H9 (cell line): ENCODE measurements around the gene TP73. TPM values are rescaled to one million over a fixed set of nuclear protein-coding genes. Genes with fewer than 3 reads are reported as not detected.

Experiments used
- DNase-seq: peaks from one replicate; pipeline ENCODE4 v3.0.0-alpha.2; 2017
- H2AFZ ChIP-seq: one replicate; pipeline ENCODE4 v1.6.1; 2013; ENCODE audit warnings: mild to moderate bottlenecking, low read length, control low read depth, moderate library complexity
- H2AK5ac ChIP-seq: 2 replicates; pipeline ENCODE4 v1.6.1; 2013; ENCODE audit warnings: low read length, control low read depth, mixed read lengths; ENCODE audit not compliant: insufficient read length
- H2BK120ac ChIP-seq: one replicate; pipeline ENCODE4 v1.6.1; 2013; ENCODE audit warnings: low read depth, mild to moderate bottlenecking, low read length, control low read depth, inconsistent platforms; ENCODE audit not compliant: poor library complexity, severe bottlenecking
- H2BK12ac ChIP-seq: 2 replicates; pipeline ENCODE4 v1.6.1; 2013; ENCODE audit warnings: low read length, control low read depth, mixed read lengths, low read depth; ENCODE audit not compliant: insufficient read length
- H2BK15ac ChIP-seq: 2 replicates; pipeline ENCODE4 v1.6.1; 2013; ENCODE audit warnings: low read depth, low read length, control low read depth
- H2BK20ac ChIP-seq: one replicate; pipeline ENCODE4 v1.6.1; 2013; ENCODE audit warnings: low read depth, mild to moderate bottlenecking, low read length, control low read depth, inconsistent platforms; ENCODE audit not compliant: poor library complexity, severe bottlenecking
- H2BK5ac ChIP-seq: 2 replicates; pipeline ENCODE4 v1.6.1; 2013; ENCODE audit warnings: low read length, control low read depth, mixed read lengths; ENCODE audit not compliant: insufficient read length
- H3K14ac ChIP-seq: 2 replicates; pipeline ENCODE4 v1.6.1; 2013; ENCODE audit warnings: low read length, control low read depth; ENCODE audit not compliant: insufficient read depth
- H3K18ac ChIP-seq: 2 replicates; pipeline ENCODE4 v1.6.1; 2013; ENCODE audit warnings: low read depth, mild to moderate bottlenecking, mixed read lengths, low read length, control low read depth; ENCODE audit not compliant: insufficient read length
- H3K23ac ChIP-seq: 2 replicates; pipeline ENCODE4 v1.6.1; 2013; ENCODE audit warnings: low read length, control low read depth, mixed read lengths, low read depth; ENCODE audit not compliant: insufficient read length
- H3K23me2 ChIP-seq: 2 replicates; pipeline ENCODE4 v1.6.1; 2013; ENCODE audit warnings: low read depth, mild to moderate bottlenecking, mixed read lengths, low read length, control low read depth; ENCODE audit not compliant: insufficient read length, poor library complexity, severe bottlenecking
- H3K27ac ChIP-seq: 2 replicates; pipeline ENCODE4 v1.5.1; 2013; ENCODE audit warnings: low read length, control low read depth, mixed read lengths, low read depth; ENCODE audit not compliant: insufficient read length
- H3K27me3 ChIP-seq: 2 replicates; pipeline ENCODE4 v1.6.1; 2013; ENCODE audit warnings: low read length, control low read depth, inconsistent platforms; ENCODE audit not compliant: insufficient read depth
- H3K4ac ChIP-seq: 2 replicates; pipeline ENCODE4 v1.6.1; 2013; ENCODE audit warnings: low read depth, mild to moderate bottlenecking, control low read depth, inconsistent platforms, low read length, moderate library complexity
- H3K4me1 ChIP-seq: 2 replicates; pipeline ENCODE4 v1.6.1; 2013; ENCODE audit warnings: low read length, control low read depth, inconsistent platforms; ENCODE audit not compliant: insufficient read depth
- H3K4me2 ChIP-seq: 2 replicates; pipeline ENCODE4 v1.6.1; 2013; ENCODE audit warnings: low read length, control low read depth, mixed read lengths; ENCODE audit not compliant: insufficient read length, insufficient read depth
- H3K56ac ChIP-seq: 2 replicates; pipeline ENCODE4 v1.6.1; 2013; ENCODE audit warnings: low read depth, mild to moderate bottlenecking, mixed read lengths, low read length, control low read depth; ENCODE audit not compliant: insufficient read length
- H3K79me1 ChIP-seq: 2 replicates; pipeline ENCODE4 v1.6.1; 2013; ENCODE audit warnings: low read depth, mild to moderate bottlenecking, moderate library complexity, low read length, control low read depth, inconsistent platforms; ENCODE audit not compliant: insufficient read depth, poor library complexity, severe bottlenecking
- H3K79me2 ChIP-seq: 2 replicates; pipeline ENCODE4 v1.6.1; 2013; ENCODE audit warnings: low read length, control low read depth, inconsistent platforms; ENCODE audit not compliant: insufficient read depth
- H3K9ac ChIP-seq: 2 replicates; pipeline ENCODE4 v1.6.1; 2013; ENCODE audit warnings: low read length, control low read depth, mixed read lengths; ENCODE audit not compliant: insufficient read length; ENCODE audit errors: extremely low read depth
- H3K9me3 ChIP-seq: one replicate; pipeline ENCODE4 v1.6.1; 2013; ENCODE audit warnings: low read depth, low read length, inconsistent platforms; ENCODE audit not compliant: control insufficient read depth
- H3T11ph ChIP-seq: one replicate; pipeline ENCODE4 v1.6.1; 2013; ENCODE audit warnings: mild to moderate bottlenecking, low read length, control low read depth, inconsistent platforms
- H4K20me1 ChIP-seq: one replicate; pipeline ENCODE4 v1.6.1; 2013; ENCODE audit not compliant: control insufficient read depth, insufficient read length, insufficient read depth
- H4K5ac ChIP-seq: 2 replicates; pipeline ENCODE4 v1.6.1; 2013; ENCODE audit warnings: low read depth, mild to moderate bottlenecking, mixed read lengths, low read length, control low read depth; ENCODE audit not compliant: insufficient read length
- H4K8ac ChIP-seq: replicated peaks from 2 replicates; pipeline ENCODE4 v1.6.1; 2013; ENCODE audit warnings: low read length, control low read depth, mixed read lengths, low read depth; ENCODE audit not compliant: insufficient read length
- H4K91ac ChIP-seq: 2 replicates; pipeline ENCODE4 v1.6.1; 2013; ENCODE audit warnings: low read depth, mild to moderate bottlenecking, moderate library complexity, mixed read lengths, low read length, control low read depth; ENCODE audit not compliant: insufficient read length
- H3K27ac Mint-ChIP-seq, 3 experiments: 2 replicates in 2 of 3; 3 replicates in 1 of 3; pipeline ENCODE4 v1.8.0; 2020 to 2021; ENCODE audit warnings: mixed read lengths in 3 of 3, mild to moderate bottlenecking in 1 of 3, moderate library complexity in 1 of 3
- H3K27me3 Mint-ChIP-seq: 2 replicates; pipeline ENCODE4 v1.8.0; 2021; ENCODE audit warnings: low read depth, mild to moderate bottlenecking, moderate library complexity, mixed read lengths
- H3K36me3 Mint-ChIP-seq, 3 experiments: 2 replicates in 2 of 3; 3 replicates in 1 of 3; pipeline ENCODE4 v1.8.0; 2020 to 2021; ENCODE audit warnings: low read depth in 3 of 3, mixed read lengths in 3 of 3; ENCODE audit not compliant: insufficient read depth in 1 of 3
- H3K4me1 Mint-ChIP-seq, 2 experiments: 2 replicates each; pipeline ENCODE4 v1.8.0; 2020; ENCODE audit warnings: mixed read lengths in 2 of 2
- H3K4me3 Mint-ChIP-seq, 2 experiments: 2 replicates in 1 of 2; 3 replicates in 1 of 2; pipeline ENCODE4 v1.8.0; 2020 to 2021; ENCODE audit warnings: mild to moderate bottlenecking in 2 of 2, mixed read lengths in 2 of 2, moderate library complexity in 1 of 2
- H3K9me3 Mint-ChIP-seq, 2 experiments: 2 replicates in 1 of 2; 3 replicates in 1 of 2; pipeline ENCODE4 v1.8.0; 2020; ENCODE audit warnings: mild to moderate bottlenecking in 2 of 2, mixed read lengths in 2 of 2, moderate library complexity in 1 of 2
- CTCF ChIP-seq: fragments of 200-600 bp; sonication (generic); conservative IDR thresholded peaks from 3 replicates; pipeline ENCODE4 v1.8.0; 2021; ENCODE audit warnings: antibody characterized with exemption, mild to moderate bottlenecking
- WGBS: extraction: QIAGEN DNeasy Blood & Tissue Kit; methylation state at CpG from one replicate; pipeline ENCODE4 v1.1.7; 2013; ENCODE audit warnings: missing lambda C conversion rate, low lambda C conversion rate, mixed read lengths; ENCODE audit not compliant: insufficient read length; ENCODE audit errors: extremely low coverage; 5-methylcytosine and 5-hydroxymethylcytosine counted together
- total RNA-seq: library from RNA; stranded (reverse); gene quantifications from 2 replicates; pipeline ENCODE4 v1.2.1, GENCODE V29; 2021

The TP73 gene
- total RNA-seq, 1 experiment from 2014 or later = 4.7 TPM

DNA sequence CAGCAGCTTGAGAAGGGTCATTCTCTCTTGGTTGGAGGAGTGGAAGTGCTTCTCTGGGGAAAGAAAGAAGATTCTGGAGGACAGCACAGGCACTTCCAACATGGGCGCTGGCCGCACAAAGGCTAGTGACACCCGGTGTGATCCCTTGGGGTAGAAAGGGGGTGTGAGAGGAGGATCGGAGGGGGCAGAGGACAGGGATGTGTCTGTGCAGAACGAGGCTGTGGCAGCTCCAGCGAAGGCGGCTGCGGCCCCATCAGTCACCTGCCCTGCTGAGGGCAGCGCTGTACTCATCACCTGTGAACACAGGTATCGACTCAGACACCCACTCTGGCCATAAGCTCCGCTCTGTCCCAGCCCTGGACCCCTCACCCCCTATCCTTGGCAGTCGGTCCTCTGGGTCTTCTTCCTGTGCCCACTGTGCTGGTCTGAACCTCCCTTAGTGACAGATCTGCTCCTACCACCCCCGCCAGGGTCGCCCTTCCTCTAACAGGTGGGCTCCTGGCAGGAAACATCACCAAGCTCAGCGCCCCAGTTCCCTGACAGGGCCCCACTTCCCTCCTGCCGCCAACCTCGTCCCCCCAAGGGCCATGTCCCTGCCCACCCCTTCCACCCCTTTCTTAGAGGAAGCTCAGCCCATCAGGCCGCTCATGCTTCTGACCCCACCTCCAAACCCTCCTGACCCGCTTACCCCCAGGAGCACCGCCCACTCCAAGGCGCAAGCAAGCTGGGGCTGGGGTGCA lies 20.1 kb downstream of the TP73 start:
- H3K23ac ChIP-seq = no peak overlapping the region
- H3K14ac ChIP-seq = no peak overlapping the region; the same call in 1 of the 2 replicates
- no peak overlapping the region for H3T11ph ChIP-seq
- no peak overlapping the region for H2BK15ac ChIP-seq
- no peak overlapping the region for H3K18ac ChIP-seq
- H3K4me3 Mint-ChIP-seq = no peak overlapping the region
- WGBS = no CpG with 5 or more reads among the region's 21 CpGs
- H3K4me2 ChIP-seq = no peak overlapping the region
- H2BK20ac ChIP-seq = no peak overlapping the region
- peaks cover 30% of the 10 kb centered on the region for H3K27me3 Mint-ChIP-seq
- no peak for TF ChIP-seq CTCF
- no peak overlapping the region for H2BK12ac ChIP-seq
- H4K20me1 ChIP-seq = no peaks in the 10 kb centered on the region
- no peak overlapping the region for H3K9ac ChIP-seq
- H3K27ac ChIP-seq = no peak overlapping the region
- H3K9me3 ChIP-seq = no peaks in the 10 kb centered on the region
- no peaks in the 10 kb centered on the region; a peak in 1 of 7 replicates for H3K36me3 Mint-ChIP-seq
- H4K5ac ChIP-seq = no peak overlapping the region
- H3K4ac ChIP-seq = no peak overlapping the region
- H3K4me1 Mint-ChIP-seq = peaks cover 31 to 52% of the 10 kb centered on the region in 2 experiments
- H3K27me3 ChIP-seq = no peaks in the 10 kb centered on the region
- no peaks in the 10 kb centered on the region for H3K79me2 ChIP-seq
- no peak overlapping the region for H2AFZ ChIP-seq
- H2BK5ac ChIP-seq = no peak overlapping the region
- no peaks in the 10 kb centered on the region for H3K79me1 ChIP-seq
- no peak overlapping the region for H4K91ac ChIP-seq
- no peaks in the 10 kb centered on the region for H3K4me1 ChIP-seq
- no peak overlapping the region for H3K56ac ChIP-seq
- H2AK5ac ChIP-seq = no peak overlapping the region
- no peaks in the 10 kb centered on the region for H3K23me2 ChIP-seq
- H3K27ac Mint-ChIP-seq = no peak overlapping the region
- no peak overlapping the region for H2BK120ac ChIP-seq
- no peaks in the 10 kb centered on the region for H3K9me3 Mint-ChIP-seq
- no peak overlapping the region for H4K8ac ChIP-seq
- DNase-seq = no peak
